Astrocyte (in vitro differentiated cells and primary cell): ENCODE measurements around the gene RAP1GAP.

Experiments
- CTCF ChIP-seq: IDR thresholded peaks from 2 replicates; pipeline ENCODE4 v1.5.1; 2011; ENCODE audit warnings: low read depth, mild to moderate bottlenecking, inconsistent platforms, low read length, moderate library complexity; ENCODE audit not compliant: insufficient read depth
- EZH2 ChIP-seq: IDR thresholded peaks from 2 replicates; pipeline ENCODE4 v1.6.1; 2012; ENCODE audit warnings: mild to moderate bottlenecking, low read length, inconsistent platforms; ENCODE audit not compliant: insufficient read depth

GRCh38 chr1:21603177-21604138 lies 65.7 kb downstream of the RAP1GAP start:
- TF ChIP-seq CTCF (no peak), EZH2 (no peak)
